ENCODE data around the gene SASH3. TPM values are rescaled to one million over a fixed set of nuclear protein-coding genes. Genes with fewer than 3 reads are reported as not detected.
A peak's percentile ranks its signal among the peaks of the same experiment; 100 is the strongest.

The SASH3 gene
- not detected in 2 replicates for total RNA-seq

DNA sequence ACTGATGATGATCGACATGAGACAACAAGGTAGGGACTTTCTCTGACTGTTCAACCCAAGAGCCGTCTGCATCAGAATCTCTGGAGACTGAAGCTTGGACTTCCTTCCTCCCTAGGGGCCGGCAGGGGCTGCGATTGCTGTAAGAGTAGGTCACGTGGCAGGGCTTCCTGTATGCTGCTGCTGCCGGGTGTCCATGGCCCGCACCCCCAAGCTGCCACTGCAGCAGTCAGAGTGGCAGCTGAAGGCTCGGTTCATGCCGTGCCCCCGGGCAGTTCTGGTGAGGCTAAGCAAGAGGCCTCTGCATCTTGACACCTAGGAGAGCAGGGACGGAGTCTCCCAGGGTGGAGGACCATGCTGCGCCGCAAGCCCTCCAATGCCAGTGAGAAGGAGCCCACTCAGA lies at the start of gene SASH3:
TSS of gene SASH3 (plus strand) at position 203 of the 400 bp plus-strand sequence. CDS start at position 352, 149 bp downstream.
- H3K4me3 ChIP-seq (ENCODE audit: low read depth, low read length): no peak within 1 kb of the TSS
- TF ChIP-seq, protein P1, sequence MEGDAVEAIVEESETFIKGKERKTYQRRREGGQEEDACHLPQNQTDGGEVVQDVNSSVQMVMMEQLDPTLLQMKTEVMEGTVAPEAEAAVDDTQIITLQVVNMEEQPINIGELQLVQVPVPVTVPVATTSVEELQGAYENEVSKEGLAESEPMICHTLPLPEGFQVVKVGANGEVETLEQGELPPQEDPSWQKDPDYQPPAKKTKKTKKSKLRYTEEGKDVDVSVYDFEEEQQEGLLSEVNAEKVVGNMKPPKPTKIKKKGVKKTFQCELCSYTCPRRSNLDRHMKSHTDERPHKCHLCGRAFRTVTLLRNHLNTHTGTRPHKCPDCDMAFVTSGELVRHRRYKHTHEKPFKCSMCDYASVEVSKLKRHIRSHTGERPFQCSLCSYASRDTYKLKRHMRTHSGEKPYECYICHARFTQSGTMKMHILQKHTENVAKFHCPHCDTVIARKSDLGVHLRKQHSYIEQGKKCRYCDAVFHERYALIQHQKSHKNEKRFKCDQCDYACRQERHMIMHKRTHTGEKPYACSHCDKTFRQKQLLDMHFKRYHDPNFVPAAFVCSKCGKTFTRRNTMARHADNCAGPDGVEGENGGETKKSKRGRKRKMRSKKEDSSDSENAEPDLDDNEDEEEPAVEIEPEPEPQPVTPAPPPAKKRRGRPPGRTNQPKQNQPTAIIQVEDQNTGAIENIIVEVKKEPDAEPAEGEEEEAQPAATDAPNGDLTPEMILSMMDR (IDR thresholded peaks at IDR 0.05; ENCODE audit: insufficient read depth, low read depth, low read length): no peak
- DNase-seq (ENCODE audit: low read depth): no peak

GRCh38 chrX:129731228-129731627 lies 48.5 kb upstream of the SASH3 start:
- no peak overlapping the region for H3K4me3 ChIP-seq (ENCODE audit: low read depth, low read length)
- DNase-seq (ENCODE audit: low read depth): no peak
- TF ChIP-seq, protein P1 (IDR thresholded peaks at IDR 0.05; ENCODE audit: insufficient read depth, low read depth, low read length): no peak

DNA sequence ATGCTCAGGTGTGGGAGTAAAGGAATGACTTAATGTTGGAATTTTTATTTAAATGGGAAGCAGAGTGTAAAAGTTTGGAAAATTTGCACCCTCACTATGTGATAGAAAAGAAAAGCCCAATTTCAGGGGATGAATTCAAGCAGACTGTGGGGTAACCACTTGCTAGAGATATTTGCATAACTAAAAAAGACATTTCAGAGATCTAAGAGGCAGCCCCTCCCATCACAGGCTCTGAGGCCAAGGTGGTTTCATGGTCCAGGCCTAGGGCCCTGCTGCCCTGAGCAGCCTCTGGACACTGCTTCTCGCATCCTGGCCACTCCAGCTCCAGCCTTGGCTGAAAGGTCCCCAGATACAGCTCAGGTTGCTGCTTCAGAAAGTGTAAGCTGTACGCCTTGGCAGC lies 46.9 kb upstream of the SASH3 start:
- H3K4me3 ChIP-seq (ENCODE audit: low read depth, low read length): no peak overlapping the region
- TF ChIP-seq, protein P1 (IDR thresholded peaks at IDR 0.05; ENCODE audit: insufficient read depth, low read depth, low read length): no peak
- DNase-seq (ENCODE audit: low read depth): no peak

GRCh38 chrX:129733335-129733734 lies 46.4 kb upstream of the SASH3 start:
- TF ChIP-seq, protein P1 (IDR thresholded peaks at IDR 0.05; ENCODE audit: insufficient read depth, low read depth, low read length): no peak
- DNase-seq (ENCODE audit: low read depth): no peak
- no peak overlapping the region for H3K4me3 ChIP-seq (ENCODE audit: low read depth, low read length)

GRCh38 chrX:129736491-129736890 lies 43.3 kb upstream of the SASH3 start:
- DNase-seq (ENCODE audit: low read depth): no peak
- TF ChIP-seq, protein P1 (IDR thresholded peaks at IDR 0.05; ENCODE audit: insufficient read depth, low read depth, low read length): no peak
- H3K4me3 ChIP-seq (ENCODE audit: low read depth, low read length): no peak overlapping the region

GRCh38 chrX:129737916-129738315 lies 41.8 kb upstream of the SASH3 start:
- DNase-seq (ENCODE audit: low read depth): peak; percentile 52
- TF ChIP-seq, protein P1 (IDR thresholded peaks at IDR 0.05; ENCODE audit: insufficient read depth, low read depth, low read length): no peak
- no peak overlapping the region for H3K4me3 ChIP-seq (ENCODE audit: low read depth, low read length)
